ENCODE results near the gene GALNT10. TPM values are rescaled to one million over a fixed set of nuclear protein-coding genes. Genes with fewer than 3 reads are reported as not detected.
A peak's percentile ranks its signal among the peaks of the same experiment; 100 is the strongest.

The GALNT10 gene
- total RNA-seq, 1 experiment from 2014 or later = 27.8 TPM

DNA sequence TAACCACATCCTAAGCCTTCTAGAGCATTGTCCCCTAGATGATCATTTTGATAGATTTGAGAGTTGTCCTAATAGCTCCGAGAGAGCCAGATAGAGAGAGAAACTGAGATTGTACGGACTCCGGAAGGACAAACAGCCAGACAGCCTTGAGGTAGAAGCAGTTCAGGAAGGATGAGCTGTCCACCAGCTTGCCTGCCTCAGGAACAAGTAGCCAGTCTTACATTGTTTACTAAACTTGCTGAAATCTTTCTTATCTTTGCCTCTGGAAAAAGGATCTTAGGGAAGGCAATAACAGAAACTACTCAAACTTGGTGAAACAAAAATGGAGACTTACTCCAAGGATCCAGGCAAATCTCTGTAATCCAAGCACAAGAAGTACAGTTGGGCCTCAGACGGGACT is 216.3 kb downstream of the GALNT10 start:
- TF ChIP-seq, protein P1, sequence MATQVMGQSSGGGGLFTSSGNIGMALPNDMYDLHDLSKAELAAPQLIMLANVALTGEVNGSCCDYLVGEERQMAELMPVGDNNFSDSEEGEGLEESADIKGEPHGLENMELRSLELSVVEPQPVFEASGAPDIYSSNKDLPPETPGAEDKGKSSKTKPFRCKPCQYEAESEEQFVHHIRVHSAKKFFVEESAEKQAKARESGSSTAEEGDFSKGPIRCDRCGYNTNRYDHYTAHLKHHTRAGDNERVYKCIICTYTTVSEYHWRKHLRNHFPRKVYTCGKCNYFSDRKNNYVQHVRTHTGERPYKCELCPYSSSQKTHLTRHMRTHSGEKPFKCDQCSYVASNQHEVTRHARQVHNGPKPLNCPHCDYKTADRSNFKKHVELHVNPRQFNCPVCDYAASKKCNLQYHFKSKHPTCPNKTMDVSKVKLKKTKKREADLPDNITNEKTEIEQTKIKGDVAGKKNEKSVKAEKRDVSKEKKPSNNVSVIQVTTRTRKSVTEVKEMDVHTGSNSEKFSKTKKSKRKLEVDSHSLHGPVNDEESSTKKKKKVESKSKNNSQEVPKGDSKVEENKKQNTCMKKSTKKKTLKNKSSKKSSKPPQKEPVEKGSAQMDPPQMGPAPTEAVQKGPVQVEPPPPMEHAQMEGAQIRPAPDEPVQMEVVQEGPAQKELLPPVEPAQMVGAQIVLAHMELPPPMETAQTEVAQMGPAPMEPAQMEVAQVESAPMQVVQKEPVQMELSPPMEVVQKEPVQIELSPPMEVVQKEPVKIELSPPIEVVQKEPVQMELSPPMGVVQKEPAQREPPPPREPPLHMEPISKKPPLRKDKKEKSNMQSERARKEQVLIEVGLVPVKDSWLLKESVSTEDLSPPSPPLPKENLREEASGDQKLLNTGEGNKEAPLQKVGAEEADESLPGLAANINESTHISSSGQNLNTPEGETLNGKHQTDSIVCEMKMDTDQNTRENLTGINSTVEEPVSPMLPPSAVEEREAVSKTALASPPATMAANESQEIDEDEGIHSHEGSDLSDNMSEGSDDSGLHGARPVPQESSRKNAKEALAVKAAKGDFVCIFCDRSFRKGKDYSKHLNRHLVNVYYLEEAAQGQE (IDR thresholded peaks at IDR 0.05; ENCODE audit: low read depth) = no peak
- TF ChIP-seq CEBPB (IDR thresholded peaks at IDR 0.05; ENCODE audit: low read depth) (no peak), ZFX (IDR thresholded peaks at IDR 0.05) (no peak), RAD21 (IDR thresholded peaks at IDR 0.05; ENCODE audit: low read depth) (no peak), ATF3 (IDR thresholded peaks at IDR 0.05) (no peak), SIN3A (IDR thresholded peaks at IDR 0.05; ENCODE audit: low read depth) (no peak), EZH2 (IDR thresholded peaks at IDR 0.05) (no peak), CBX3 (IDR thresholded peaks at IDR 0.05; ENCODE audit: low read depth) (no peak), YY1 (IDR thresholded peaks at IDR 0.05; ENCODE audit: extremely low read depth, insufficient replicate concordance, low read depth, low read length) (no peak), CTCF (IDR thresholded peaks at IDR 0.05 in 2 of 3, conservative IDR thresholded peaks at IDR 0.05 in 1 of 3; ENCODE audit: borderline replicate concordance in 1 of 3, insufficient read depth in 1 of 3, low read depth in 2 of 3, low read length in 2 of 3) (no peak), JUND (IDR thresholded peaks at IDR 0.05) (no peak), TCF7L2 (IDR thresholded peaks at IDR 0.05; ENCODE audit: borderline replicate concordance, extremely low read depth, insufficient read depth, insufficient read length) (no peak), POLR2A (IDR thresholded peaks at IDR 0.05; ENCODE audit: borderline replicate concordance, extremely low read depth, insufficient read depth, insufficient read length) (no peak), SP1 (IDR thresholded peaks at IDR 0.05; ENCODE audit: low read depth) (no peak), FOSL1 (IDR thresholded peaks at IDR 0.05; ENCODE audit: low read depth) (no peak), EGR1 (IDR thresholded peaks at IDR 0.05; ENCODE audit: low read depth) (no peak), ZNF274 (IDR thresholded peaks at IDR 0.05; ENCODE audit: low read depth, low read length) (no peak), ELF1 (IDR thresholded peaks at IDR 0.05; ENCODE audit: borderline replicate concordance, low read depth) (no peak), POLR2AphosphoS5 (IDR thresholded peaks at IDR 0.05; ENCODE audit: low read depth, low read length) (no peak)
- TF ChIP-seq, protein P2, sequence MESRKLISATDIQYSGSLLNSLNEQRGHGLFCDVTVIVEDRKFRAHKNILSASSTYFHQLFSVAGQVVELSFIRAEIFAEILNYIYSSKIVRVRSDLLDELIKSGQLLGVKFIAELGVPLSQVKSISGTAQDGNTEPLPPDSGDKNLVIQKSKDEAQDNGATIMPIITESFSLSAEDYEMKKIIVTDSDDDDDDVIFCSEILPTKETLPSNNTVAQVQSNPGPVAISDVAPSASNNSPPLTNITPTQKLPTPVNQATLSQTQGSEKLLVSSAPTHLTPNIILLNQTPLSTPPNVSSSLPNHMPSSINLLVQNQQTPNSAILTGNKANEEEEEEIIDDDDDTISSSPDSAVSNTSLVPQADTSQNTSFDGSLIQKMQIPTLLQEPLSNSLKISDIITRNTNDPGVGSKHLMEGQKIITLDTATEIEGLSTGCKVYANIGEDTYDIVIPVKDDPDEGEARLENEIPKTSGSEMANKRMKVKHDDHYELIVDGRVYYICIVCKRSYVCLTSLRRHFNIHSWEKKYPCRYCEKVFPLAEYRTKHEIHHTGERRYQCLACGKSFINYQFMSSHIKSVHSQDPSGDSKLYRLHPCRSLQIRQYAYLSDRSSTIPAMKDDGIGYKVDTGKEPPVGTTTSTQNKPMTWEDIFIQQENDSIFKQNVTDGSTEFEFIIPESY (IDR thresholded peaks at IDR 0.05; ENCODE audit: extremely low read depth, insufficient replicate concordance, low read length) = no peak
- Histone ChIP-seq H3K4me3 (replicated peaks in 1 of 2; ENCODE audit: low read depth in 1 of 2, low read length in 2 of 2) (no peak overlapping the region), H3K4me1 (ENCODE audit: control insufficient read depth in 1 of 2, insufficient read depth in 2 of 2, low read length in 2 of 2) (peaks cover 8 to 23% of the 10 kb centered on the region in 2 experiments; a peak in 3 of 4 replicates), H3K4me2 (ENCODE audit: low read length) (peak overlapping the region; percentile 67; the same call in 1 of the 2 replicates), H3K9me3 (ENCODE audit: control insufficient read depth in 1 of 2, insufficient read depth in 1 of 2, low read depth in 1 of 2, low read length in 2 of 2) (no peaks in the 10 kb centered on the region), H3K27ac (ENCODE audit: low read depth, low read length) (no peak overlapping the region), H3K9me2 (ENCODE audit: insufficient read depth) (no peaks in the 10 kb centered on the region), H3K36me3 (ENCODE audit: control insufficient read depth in 1 of 2, insufficient read depth in 2 of 2, low read length in 2 of 2) (no peaks in the 10 kb centered on the region), H4K20me1 (ENCODE audit: insufficient read depth) (no peaks in the 10 kb centered on the region), H3K27me3 (ENCODE audit: insufficient read depth, low read length) (no peaks in the 10 kb centered on the region), H3K9ac (ENCODE audit: low read length) (no peak overlapping the region), H3K79me2 (ENCODE audit: insufficient read depth, low read length) (no peaks in the 10 kb centered on the region), H2AFZ (ENCODE audit: low read depth, low read length, poor library complexity, severe bottlenecking) (no peak overlapping the region)
- no peak for ATAC-seq
- no TSS peak for BruUV-seq (replicated peaks)
- POLR2A ChIA-PET = no interaction called here
- DNase-seq (ENCODE audit: low read depth, low spot score) = no peak
- CTCF ChIA-PET = interaction anchor here (0.9 to 1.4 kb wide), 2 partner anchors 216 to 334 kb away, joined by 3 read pairs; partner anchors contain the start of gene GALNT10
- intact Hi-C loops (cut with micrococcal nuclease) = loop anchor here (5.0 kb wide), 2 partner anchors 210 to 1875 kb away; no protein-coding TSS in a partner anchor
- RAD21 ChIA-PET (ENCODE audit: low non-redundant PET in 1 of 2, low total read pairs in 2 of 2, uncharacterized antibody in 2 of 2, unreplicated experiment in 2 of 2) = no interaction called here

Measured in HCT116 (cell line).